Daoy (cell line): ENCODE measurements around the gene MGST2. TPM values are rescaled to one million over a fixed set of nuclear protein-coding genes. Genes with fewer than 3 reads are reported as not detected.

Experiments
- DNase-seq: peaks from one replicate; pipeline ENCODE4 v3.0.0-alpha.2; 2015; ENCODE audit warnings: low read depth
- total RNA-seq: library from RNA; depleted of rRNA; stranded (reverse); fragments of >200 nt; shearing (Covaris generic); gene quantifications from 2 replicates; pipeline ENCODE4 v1.2.3, GENCODE V29; 2014

Gene MGST2
- total RNA-seq, 1 experiment from 2014 or later: 23.2 TPM

DNA sequence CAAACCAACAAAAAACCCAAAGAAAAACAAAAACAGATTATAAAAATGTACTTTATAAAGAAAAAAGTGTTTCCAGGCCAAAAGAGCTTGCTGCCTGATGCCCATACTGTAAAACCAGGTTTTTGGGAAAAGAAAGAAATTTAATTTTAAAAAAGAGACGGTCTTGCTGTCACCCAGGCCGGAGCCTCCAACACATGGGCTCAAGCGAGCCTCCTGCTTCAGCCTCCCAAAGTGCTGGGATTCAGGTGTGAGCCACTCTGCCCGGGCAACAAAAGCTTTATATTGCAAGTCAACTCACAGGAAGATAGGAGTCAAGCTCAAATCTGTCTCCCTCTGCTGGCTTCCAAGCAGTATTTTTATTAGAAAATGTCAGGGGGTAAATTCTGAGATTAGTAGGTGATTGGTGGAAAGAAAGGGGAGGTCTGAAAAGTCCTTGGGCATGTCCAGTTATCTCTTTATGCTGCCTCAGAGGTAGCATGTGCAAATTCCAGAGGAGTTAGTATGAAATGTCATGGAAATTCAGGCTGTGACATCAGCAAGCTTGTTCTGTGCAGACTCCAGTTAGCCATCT lies 39.4 kb downstream of the MGST2 start:
- no peak for DNase-seq

DNA sequence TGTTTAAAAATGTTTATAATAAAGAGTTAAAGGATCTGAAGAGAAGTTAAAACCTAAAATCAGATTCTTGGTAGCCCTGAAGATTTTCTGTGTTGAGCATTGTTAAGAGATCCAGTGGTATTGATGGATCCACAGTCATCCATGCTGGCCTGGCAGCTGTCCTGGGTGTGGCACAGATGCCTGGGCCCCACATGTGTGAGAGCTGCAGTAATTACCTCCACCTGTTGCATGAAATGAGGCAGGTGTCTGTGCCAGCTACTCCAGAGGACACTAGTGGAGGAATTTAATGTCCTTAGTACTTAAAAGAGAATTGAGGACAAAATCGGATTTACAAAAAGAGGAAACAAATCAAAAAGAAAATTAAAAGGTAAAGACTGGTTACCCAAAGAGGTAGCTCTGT lies 44.0 kb downstream of the MGST2 start:
- DNase-seq: no peak

DNA sequence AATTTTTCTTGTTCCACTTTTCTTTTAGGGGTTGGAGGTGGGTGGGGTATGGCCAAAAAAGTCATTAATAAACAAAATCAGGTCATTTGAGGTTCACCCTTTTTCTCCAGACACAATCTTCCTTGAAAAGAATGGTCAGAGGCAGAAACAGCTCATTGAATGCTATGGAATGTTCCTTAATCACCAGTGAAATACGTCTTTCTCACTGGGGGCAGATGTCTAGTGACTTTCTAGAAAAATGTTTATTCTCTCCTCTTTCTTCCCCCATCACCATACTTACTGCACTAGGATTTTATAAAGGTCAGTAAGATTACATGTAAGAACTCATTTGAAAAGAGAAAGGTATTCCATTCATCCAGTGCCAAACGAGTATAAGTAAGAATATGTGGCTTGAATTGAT lies 44.5 kb downstream of the MGST2 start:
- DNase-seq: no peak

DNA sequence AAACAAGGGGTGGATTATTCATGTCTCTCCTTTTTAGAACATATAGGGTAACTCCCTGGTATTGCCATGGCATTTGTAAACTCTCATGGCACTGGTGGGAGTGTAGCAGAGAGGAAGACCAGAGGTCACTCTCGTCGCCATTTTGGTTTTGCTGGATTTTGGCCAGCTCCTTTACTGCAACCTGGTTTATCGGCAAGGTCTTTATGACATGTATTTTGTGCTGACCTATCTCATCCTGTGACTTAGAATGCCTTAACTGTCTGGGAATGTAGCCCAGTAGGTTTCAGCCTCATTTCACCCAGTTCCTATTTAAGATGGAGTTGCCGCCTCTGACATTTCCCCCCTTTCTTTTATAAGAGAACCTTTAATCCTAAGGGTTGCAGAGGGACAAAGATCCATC lies 45.8 kb downstream of the MGST2 start:
- DNase-seq: no peak

DNA sequence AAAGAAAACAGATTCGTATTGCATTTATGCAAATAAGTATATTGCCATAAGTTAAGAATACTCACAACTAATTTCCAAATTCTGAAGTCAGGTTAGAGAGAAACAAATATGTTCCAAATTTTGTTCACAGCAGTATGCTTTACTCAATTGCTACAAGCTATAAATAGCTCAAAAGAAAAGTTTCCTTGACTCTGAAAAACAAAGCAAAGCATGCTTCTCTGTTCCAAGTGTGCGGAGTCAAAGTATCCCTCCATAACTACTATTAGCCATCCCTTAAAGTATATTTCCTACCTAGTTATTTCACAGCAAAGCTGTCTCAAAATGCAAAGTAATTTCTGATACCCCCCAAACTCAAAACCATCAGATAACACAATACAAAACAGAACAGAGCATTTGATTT lies 47.3 kb downstream of the MGST2 start:
- DNase-seq: no peak

DNA sequence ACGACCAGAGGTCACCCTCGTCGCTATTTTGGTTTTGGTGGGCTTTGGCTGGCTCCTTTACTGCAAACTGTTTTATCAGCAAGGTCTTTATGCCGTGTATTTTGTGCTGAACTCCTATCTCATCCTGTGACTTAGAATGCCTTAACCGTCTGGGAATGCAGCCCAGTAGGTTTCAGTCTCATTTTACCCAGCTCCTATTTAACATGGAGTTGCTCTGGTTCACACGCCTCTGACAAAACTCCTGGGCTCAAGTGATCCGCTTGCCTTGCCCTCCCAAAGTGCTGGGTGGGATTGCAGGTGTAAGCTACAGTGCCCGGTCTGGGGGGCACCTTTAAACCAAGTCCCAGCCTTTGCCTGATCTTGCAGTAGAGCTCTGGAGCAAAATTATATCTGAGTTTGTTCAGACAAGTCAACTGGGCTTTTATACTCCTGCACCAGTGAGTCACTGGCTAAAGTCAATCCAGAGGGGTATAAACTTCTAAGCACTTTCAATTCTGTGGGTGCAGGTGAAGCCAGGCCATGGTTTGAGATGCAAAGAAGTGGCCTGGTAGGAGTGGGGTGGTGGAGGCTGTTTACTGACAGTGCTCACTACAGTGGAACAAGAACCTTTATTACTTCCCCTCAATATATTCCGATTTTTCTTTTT lies 50.2 kb downstream of the MGST2 start:
- no peak for DNase-seq

DNA sequence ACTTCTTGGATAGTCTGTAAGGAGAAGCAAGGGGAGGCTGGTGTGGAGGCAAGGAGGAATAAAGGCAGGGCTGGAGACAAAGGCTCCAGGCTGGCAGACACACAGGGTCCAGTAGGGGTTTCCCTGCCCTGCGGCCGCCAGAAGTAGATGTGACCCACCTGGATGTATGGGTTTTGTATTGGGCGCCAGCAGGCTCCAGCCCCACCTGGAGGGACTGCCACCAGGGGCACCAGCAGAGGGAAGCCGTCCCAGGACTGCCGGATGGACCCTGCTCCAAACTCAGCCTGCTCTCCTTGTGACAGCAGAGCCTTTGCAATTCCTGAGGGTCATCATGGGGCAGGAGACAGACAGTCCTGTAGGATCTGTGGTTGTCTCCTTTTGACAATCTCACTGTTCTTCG lies 52.7 kb downstream of the MGST2 start:
- DNase-seq: no peak

DNA sequence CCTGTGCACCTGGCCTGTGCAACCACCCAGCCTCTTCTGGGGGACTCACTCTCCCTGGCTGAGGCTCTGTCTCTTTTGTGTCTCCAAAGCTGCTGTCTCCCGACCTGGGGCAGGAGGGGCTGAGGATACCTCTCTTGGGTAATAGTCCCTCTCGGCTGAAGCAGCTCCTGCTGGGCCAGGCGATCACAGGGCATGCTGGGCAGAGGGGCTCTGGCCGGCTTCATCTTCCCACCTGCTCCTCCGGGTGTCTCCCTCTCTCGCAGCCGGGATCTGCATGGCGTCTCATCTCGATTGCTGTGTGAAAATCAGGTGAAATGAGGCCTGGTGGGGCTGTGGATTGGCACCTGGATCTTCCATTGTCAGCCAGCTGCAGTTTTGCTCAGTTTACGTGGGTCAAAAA lies 53.2 kb downstream of the MGST2 start:
- DNase-seq: no peak

DNA sequence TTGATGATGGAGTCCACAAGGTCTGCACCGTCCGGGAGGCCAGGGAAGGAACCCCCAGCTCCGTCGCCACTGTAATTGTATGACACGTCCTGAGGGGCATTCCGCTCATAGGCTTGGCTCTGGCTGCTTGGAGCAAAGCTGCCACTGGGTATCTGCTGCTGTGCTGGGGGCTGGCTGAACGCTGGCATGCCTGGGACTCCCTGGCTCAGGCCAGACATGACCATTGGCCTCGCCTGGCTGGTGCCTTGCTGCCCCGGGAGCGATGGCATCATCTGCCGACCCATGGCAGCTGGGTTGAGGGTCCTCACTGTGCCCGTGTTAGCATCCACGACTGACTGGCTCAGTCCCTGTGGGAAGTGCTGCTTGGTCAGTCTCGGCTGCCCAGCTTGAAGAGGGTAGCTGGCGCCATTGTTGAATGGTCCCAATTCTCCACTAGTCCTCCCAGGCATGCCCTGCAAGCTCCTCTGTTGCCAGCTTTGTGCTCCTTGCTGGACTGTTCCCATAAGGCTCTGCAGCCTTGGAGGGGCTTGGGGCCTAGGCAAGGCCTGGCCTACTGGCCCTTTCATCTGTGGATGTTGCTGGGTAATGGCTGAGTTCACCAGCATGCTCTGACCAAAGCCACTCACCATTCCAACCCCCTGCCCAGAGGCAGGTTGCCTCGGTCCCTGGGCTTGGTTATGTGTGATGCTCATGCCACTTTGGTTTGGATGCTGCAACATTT lies 53.9 kb downstream of the MGST2 start:
- no peak for DNase-seq

DNA sequence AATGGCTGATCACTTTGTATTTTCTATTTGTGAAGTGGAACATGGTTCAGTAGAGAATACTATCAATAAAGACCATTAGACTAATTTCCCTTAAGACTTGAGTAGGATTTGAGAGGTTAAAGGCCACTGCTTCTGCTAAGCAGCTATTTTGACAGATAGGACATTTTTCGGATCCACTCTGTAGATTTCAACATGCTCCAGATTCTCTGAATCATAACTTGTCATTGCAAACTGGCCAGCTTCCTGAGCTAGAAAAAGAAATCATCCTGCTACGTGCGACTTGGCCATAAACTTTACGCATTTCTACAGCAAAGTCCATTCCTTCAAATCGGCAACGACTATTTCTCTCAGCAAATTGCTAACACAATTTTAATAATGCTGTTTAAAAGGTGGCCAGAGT lies 55.2 kb downstream of the MGST2 start:
- DNase-seq: no peak

DNA sequence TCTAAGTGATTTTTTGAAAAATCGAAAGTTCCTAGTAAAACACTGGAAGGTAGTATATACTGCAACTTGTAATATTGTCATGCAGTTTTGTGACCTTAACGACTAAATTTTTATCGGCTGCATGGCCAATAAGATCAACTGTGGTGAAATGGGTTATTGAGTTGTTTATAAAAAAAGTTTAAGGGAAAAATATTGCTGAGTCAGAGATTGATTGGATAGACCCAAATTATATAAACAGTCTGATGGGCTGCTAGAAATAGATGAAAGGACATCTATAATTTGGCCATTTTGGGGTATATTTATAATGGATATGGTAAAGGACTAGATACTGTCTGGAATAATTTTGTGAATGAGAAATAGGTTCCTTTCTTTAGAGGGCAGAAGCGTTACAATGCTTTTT lies 56.2 kb downstream of the MGST2 start:
- DNase-seq: no peak

DNA sequence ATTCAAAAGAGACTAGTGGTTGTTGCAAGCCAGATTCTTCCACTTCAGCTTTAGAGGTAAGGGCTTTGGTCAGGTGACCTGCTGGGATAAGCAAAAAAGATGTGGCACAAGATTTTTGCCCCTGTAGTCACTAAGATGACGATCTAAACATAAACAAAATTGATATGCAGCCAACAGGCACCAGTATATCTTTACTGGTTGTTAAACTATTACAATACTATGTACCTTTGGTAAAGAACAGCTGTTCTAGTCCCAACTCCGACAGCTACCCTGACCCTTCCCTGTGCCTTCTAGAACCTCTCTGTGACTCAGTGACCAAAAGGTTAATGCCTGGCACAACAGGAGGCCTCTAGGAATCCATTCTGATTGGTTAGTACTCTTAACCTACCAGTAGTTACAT lies 59.6 kb downstream of the MGST2 start:
- no peak for DNase-seq

DNA sequence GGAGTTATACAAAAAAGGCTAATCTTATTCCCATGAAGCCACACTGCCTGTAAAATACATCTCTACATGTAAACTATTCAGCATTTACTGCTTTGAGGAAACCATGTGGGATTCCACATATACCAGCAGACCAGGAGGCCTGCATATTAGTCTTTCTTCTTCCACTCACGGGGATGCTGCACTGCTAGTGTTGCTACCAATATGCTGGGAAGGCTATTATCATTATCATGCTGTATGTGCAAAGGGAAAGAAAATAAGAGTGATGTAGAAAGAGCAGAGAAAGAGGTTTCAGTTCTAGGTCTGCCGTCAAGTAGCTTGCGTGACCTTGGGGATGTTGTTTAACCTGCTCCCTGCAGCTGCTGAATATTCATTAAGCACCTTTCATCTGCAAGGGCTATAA lies 61.0 kb downstream of the MGST2 start:
- no peak for DNase-seq

DNA sequence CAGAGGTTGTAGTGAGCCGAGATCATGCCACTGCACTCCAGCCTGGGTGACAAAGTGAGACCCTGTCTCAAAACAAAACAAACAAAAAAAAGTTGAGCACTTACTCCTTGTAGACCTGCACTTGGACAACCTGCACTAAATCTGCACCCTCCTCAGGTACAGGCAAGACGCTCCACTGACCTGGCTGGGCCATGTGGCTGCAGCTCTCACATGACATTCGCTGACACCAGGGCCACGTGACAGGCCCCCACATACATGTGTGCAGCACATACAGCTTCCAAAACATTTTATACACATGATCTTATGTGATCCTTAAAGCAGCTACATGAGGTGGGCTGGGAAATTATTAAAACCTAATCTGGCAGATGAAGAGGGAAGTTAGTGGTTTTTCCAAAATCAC lies 62.5 kb downstream of the MGST2 start:
- DNase-seq: no peak

DNA sequence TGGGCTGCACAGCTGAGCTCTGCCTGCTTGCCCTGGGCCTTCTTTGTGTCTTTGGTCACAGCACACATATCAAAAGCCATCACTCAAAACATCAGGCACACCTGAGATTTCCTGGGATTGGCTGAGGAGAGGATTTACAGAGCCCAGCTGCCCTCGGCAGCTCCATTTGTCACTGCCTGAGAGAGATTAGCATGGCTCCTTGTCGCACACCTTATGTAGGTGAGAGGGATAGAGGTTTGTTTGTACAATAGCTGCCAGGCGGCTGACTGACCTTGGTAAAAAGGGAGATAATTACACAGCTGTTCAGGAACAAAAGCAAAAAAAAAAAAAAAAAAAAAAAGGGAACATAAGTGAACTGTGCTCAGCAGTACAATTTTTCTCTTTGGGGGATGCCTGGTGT lies 63.2 kb downstream of the MGST2 start:
- DNase-seq: no peak

DNA sequence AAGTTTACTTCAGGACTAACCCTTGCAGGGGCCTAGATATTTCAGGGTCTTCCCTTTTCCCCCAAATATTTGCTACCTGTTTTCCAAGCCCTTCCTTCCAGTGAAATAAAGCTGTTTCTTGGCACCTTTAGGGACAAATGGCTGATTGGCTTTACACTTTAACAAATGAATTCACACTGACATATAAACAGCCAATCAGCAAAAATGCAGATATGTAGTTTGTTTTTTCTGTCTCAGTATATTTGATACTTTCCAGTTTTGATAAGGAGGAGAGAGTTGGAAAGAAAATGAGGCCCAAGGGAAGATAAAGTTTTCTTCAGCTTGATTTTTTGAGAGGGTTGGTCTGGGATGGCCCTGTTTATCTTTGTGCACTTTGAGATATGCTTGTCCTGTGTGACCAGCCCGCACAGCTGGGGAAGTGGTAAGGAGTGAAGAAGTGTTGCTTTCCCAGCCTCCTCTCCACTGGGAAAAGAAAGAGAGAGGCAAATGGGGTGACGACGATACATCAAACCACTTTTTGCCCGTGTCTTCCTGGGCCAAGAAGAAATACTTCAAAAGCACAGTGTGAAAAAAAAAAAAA lies 67.5 kb downstream of the MGST2 start:
- no peak for DNase-seq

DNA sequence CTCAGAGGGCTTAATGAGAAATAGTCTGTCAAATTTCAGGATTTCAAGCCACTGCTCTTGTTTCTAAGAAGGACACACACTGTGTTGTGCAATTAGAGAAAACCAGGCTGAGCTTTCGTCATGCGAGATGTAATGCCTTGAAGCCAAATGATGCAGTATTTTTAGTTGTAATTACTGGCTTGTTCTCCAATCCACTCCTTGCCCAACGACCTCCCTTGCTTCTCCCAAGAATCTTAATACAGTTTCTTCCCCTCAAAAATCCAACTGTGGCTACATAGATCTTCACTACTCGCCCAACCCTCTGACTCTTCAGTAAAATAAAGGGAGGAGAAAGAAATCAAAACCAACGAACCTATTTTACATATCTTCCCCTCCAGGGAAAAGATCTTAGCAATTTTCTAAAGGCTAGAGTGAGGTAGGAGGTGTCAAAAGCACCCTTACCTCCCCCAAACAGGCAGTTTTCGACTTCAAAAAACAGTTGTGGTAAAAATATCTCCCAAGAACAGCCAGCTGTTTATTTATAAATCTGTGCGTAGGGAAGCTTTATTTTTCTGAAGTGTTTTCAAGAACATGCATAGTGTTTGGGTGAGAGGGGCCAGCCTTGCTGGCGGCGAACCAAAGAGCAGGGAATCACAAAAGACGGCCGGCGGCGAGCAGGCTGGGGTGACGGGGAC lies 68.7 kb downstream of the MGST2 start:
- DNase-seq: no peak

DNA sequence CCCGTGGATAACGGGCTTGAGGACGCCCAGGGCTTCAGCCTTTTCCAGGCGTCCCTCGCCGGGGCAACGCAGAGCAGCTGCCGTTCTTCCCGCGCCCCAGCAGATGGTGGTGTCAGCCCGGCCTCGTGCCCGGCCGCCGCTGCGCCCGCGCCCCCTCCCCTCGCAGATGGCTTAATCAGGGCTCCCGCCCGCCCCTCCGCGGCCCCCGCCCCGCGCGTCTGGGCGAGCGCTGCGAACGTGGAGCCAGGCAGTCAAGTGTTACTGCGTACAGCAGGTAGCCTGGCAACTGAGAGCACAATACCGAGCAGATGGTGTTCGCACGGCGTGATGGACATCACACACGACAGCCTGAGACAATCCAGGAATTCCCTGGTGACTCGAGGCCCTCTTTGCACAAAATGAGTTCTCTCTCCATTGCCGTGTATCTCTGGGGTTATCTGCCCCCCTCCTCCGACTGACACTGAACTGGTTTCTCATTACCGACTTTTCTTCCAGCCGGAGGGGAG lies 69.3 kb downstream of the MGST2 start:
- DNase-seq: peak; percentile 59

DNA sequence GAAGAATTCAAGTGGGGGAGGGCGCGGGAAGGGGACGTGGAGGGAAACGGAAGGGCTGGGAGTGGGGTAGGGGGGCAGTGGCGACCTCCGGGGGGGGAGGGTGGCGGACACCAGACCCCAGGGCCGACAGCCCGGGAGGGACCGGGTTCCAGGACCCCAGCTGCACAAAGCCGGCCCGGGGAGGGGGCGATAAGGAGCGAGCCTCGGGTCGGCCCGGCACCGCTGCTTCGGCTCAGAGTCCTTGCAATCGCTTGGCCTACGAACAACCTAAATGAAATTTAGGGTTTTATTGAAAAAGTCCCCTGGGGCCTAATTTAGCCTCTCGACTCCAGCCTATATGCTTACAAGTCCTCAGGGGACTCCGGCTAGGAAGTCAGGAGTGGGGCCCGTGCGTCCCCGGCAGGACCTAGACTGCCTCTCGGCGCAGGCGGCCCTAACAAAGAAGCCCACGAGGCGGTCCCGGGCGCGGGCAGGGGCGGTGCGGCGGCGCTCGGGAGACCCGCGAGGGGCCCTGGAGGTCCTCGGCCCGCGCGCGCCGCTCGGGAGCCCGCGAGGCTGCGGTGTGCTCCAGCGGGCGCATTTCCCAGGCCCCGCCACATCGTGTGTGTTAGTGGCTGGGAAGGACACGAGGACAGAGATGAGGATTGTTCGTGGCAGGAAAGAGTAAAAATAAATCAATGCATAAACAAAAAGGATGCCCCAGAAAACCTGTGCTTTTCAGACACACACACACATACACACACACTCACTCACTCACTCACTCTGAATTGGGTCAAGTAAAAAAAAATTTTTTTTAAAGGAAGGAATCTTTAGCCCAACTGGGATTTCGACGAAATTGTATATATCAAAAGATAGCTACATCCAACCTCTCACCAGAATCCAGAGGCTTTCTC lies 70.0 kb downstream of the MGST2 start:
- DNase-seq: no peak

DNA sequence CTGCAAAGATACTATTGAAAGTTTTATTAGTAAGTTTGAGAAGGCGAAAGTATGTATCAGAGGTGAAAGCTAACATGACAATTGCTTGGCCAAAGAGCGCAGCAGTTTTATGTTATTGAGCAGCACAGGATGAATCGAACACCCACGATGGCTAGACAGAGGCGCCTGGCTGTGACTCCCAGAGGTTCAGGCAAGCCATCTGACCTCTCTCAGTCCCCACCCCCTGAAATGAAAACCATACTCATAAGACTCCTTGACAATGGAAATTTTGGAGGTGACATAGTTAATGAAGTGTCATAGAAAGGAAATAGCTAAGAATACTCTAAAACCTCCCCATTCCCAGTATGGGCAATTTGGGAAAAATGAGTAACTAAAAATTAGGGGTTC lies 70.6 kb downstream of the MGST2 start:
- DNase-seq: no peak

DNA sequence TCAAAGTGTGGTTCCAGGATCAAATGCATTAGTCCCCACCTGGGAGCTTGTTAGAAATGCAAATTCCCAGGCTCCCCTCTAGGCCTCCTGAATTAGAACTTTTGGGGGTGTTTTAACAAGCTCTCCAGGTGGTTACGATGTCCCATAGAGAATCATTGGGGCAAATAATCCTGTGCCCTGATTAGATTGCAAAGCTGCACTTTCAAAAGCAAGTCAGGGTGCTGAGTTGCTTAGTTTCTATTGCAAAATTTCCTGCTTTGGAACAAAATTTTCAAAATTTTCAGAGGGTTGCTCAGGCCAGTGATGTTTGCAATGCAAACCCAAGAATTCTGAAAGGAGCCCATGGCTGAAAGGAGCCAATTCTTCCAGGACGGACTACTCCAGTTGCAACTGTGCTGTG lies 71.0 kb downstream of the MGST2 start:
- no peak for DNase-seq
